H1 (cell line): ENCODE data around the gene CDRT15. TPM values are rescaled to one million over a fixed set of nuclear protein-coding genes. Genes with fewer than 3 reads are reported as not detected.
A peak's percentile ranks its signal among the peaks of the same experiment; 100 is the strongest.

Experiments used
- CTCF ChIA-PET: fragments of 300-600 bp; sonication (Branson Sonifier 250); formaldehyde crosslinking; loops from one replicate; lab custom pipeline; 2021; ENCODE audit not compliant: partially characterized antibody; lab: Charles Lee
- POLR2A ChIA-PET: fragments of 300-600 bp; sonication (Branson Sonifier 250); formaldehyde crosslinking; loops from one replicate; lab custom pipeline; 2021; ENCODE audit warnings: inconsistent platforms; ENCODE audit not compliant: partially characterized antibody; lab: Charles Lee
- DNase-seq, 2 experiments: peaks; one replicate each; pipeline versions ENCODE4 v3.0.0 to v3.0.0-alpha.2; 2010 to 2022; ENCODE audit warnings: low spot score in 2 of 2, low read depth in 1 of 2, mixed read lengths in 1 of 2
- FAIRE-seq: peaks from 2 replicates; lab custom pipeline; 2011; peaks lifted over from hg19 to GRCh38; lab: Jason Lieb, UNC
- H2AFZ ChIP-seq: 2 replicates; pipeline ENCODE4 v1.8.1; 2012; ENCODE audit warnings: low read length, inconsistent platforms
- H2AK5ac ChIP-seq: 2 replicates; pipeline ENCODE4 v1.6.1; 2013; ENCODE audit warnings: low read depth, low read length
- H2BK120ac ChIP-seq: replicated peaks from 2 replicates; pipeline ENCODE3; 2013; ENCODE audit warnings: low read depth, low read length, inconsistent platforms
- H2BK12ac ChIP-seq: 2 replicates; pipeline ENCODE4 v1.6.1; 2013; ENCODE audit warnings: low read depth, low read length
- H2BK15ac ChIP-seq: 2 replicates; pipeline ENCODE4 v1.6.1; 2013; ENCODE audit warnings: low read length
- H2BK20ac ChIP-seq: 2 replicates; pipeline ENCODE4 v1.6.1; 2013; ENCODE audit warnings: low read length
- H2BK5ac ChIP-seq: 2 replicates; pipeline ENCODE4 v1.6.1; 2013; ENCODE audit warnings: low read depth, low read length
- H3K14ac ChIP-seq: 2 replicates; pipeline ENCODE4 v1.6.1; 2013; ENCODE audit warnings: inconsistent platforms; ENCODE audit not compliant: insufficient read length
- H3K18ac ChIP-seq: 2 replicates; pipeline ENCODE4 v1.6.1; 2013; ENCODE audit warnings: low read length; ENCODE audit errors: extremely low read depth
- H3K23ac ChIP-seq: 2 replicates; pipeline ENCODE4 v1.6.1; 2013; ENCODE audit warnings: inconsistent platforms; ENCODE audit not compliant: insufficient read length
- H3K23me2 ChIP-seq: 2 replicates; pipeline ENCODE4 v1.6.1; 2013; ENCODE audit warnings: low read depth, low read length
- H3K27ac ChIP-seq: 2 replicates; pipeline ENCODE4 v1.6.1; 2011; ENCODE audit warnings: low read depth, low read length, inconsistent platforms
- H3K27me3 ChIP-seq, 4 experiments: replicated peaks in 1 of 4; 1 replicate in 1 of 4; 2 replicates in 3 of 4; pipeline versions ENCODE4 v1.6.1 to v1.8.1; 2011 to 2013; ENCODE audit warnings: low read length in 3 of 4, mild to moderate bottlenecking in 3 of 4, inconsistent platforms in 2 of 4, mixed read lengths in 2 of 4, moderate library complexity in 1 of 4; ENCODE audit not compliant: control insufficient read depth in 3 of 4, insufficient read depth in 3 of 4; ENCODE audit errors: extremely low read depth in 1 of 4
- H3K36me3 ChIP-seq, 4 experiments: 2 replicates each; pipeline versions ENCODE4 v1.6.1 to v1.8.1; 2011 to 2013; ENCODE audit warnings: mild to moderate bottlenecking in 4 of 4, low read length in 3 of 4, moderate library complexity in 2 of 4, control low read depth in 1 of 4, inconsistent platforms in 1 of 4; ENCODE audit not compliant: insufficient read depth in 4 of 4, control insufficient read depth in 2 of 4
- H3K4ac ChIP-seq: replicated peaks from 2 replicates; pipeline ENCODE3; 2013; ENCODE audit warnings: low read length, low read depth, mixed read lengths, inconsistent platforms; ENCODE audit not compliant: insufficient read length
- H3K4me1 ChIP-seq, 4 experiments: replicated peaks in 1 of 4; 1 replicate in 1 of 4; 2 replicates in 3 of 4; pipeline versions ENCODE4 v1.6.1 to v1.8.1; 2011 to 2013; ENCODE audit warnings: low read length in 3 of 4, inconsistent platforms in 2 of 4, mixed read lengths in 1 of 4; ENCODE audit not compliant: insufficient read depth in 4 of 4, control insufficient read depth in 3 of 4
- H3K4me2 ChIP-seq, 2 experiments: 2 replicates each; pipeline versions ENCODE4 v1.6.1 to v1.8.1; 2011 to 2013; ENCODE audit warnings: low read depth in 2 of 2, low read length in 2 of 2, control low read depth in 1 of 2, inconsistent platforms in 1 of 2, mild to moderate bottlenecking in 1 of 2; ENCODE audit not compliant: insufficient read depth in 1 of 2
- H3K4me3 ChIP-seq, 4 experiments: fragments of 200-600, 300-600 bp in 1 of 4; sonication (generic), shearing (Covaris generic), sonication (Bioruptor Twin) in 1 of 4; 2 replicates each; pipeline versions ENCODE4 v1.5.1 to v1.8.1; 2011 to 2016; ENCODE audit warnings: low read length in 4 of 4, low read depth in 3 of 4, control low read depth in 2 of 4, inconsistent platforms in 2 of 4, mild to moderate bottlenecking in 2 of 4, mixed read lengths in 1 of 4, moderate library complexity in 1 of 4; ENCODE audit not compliant: insufficient read depth in 2 of 4; ENCODE audit errors: extremely low read depth in 1 of 4
- H3K56ac ChIP-seq: replicated peaks from 2 replicates; pipeline ENCODE3; 2013; ENCODE audit warnings: low read depth, mild to moderate bottlenecking, mixed read lengths, low read length, inconsistent platforms; ENCODE audit not compliant: insufficient read length
- H3K79me1 ChIP-seq: 2 replicates; pipeline ENCODE4 v1.6.1; 2013; ENCODE audit warnings: low read depth, low read length, control low read depth
- H3K79me2 ChIP-seq, 2 experiments: 2 replicates each; pipeline versions ENCODE4 v1.6.1 to v1.8.1; 2012 to 2013; ENCODE audit warnings: low read length in 2 of 2, mild to moderate bottlenecking in 2 of 2, inconsistent platforms in 1 of 2; ENCODE audit not compliant: insufficient read depth in 2 of 2, control insufficient read depth in 1 of 2
- H3K9ac ChIP-seq, 4 experiments: replicated peaks in 1 of 4; 1 replicate in 1 of 4; 2 replicates in 3 of 4; pipeline versions ENCODE4 v1.6.1 to v1.8.1; 2011 to 2013; ENCODE audit warnings: low read depth in 3 of 4, low read length in 3 of 4, control low read depth in 2 of 4, mild to moderate bottlenecking in 2 of 4, moderate library complexity in 2 of 4, inconsistent platforms in 1 of 4; ENCODE audit errors: extremely low read depth in 1 of 4
- H3K9me3 ChIP-seq, 2 experiments: 2 replicates each; pipeline versions ENCODE4 v1.6.1 to v1.8.1; 2012 to 2013; ENCODE audit warnings: mild to moderate bottlenecking in 2 of 2, moderate library complexity in 2 of 2, control low read depth in 1 of 2, inconsistent platforms in 1 of 2, low read depth in 1 of 2, low read length in 1 of 2, mixed read lengths in 1 of 2; ENCODE audit not compliant: insufficient read depth in 2 of 2
- H4K20me1 ChIP-seq, 2 experiments: replicated peaks in 1 of 2; 2 replicates each; pipeline versions ENCODE3 to v1.8.1; 2011 to 2013; ENCODE audit warnings: inconsistent platforms in 2 of 2, low read length in 2 of 2, mild to moderate bottlenecking in 1 of 2; ENCODE audit not compliant: insufficient read depth in 2 of 2, control insufficient read depth in 1 of 2
- H4K5ac ChIP-seq: 2 replicates; pipeline ENCODE4 v1.6.1; 2013; ENCODE audit warnings: low read length, low read depth, mixed read lengths, inconsistent platforms; ENCODE audit not compliant: insufficient read length
- H4K8ac ChIP-seq: 2 replicates; pipeline ENCODE4 v1.8.0; 2013; ENCODE audit warnings: mild to moderate bottlenecking, moderate library complexity, low read length, inconsistent platforms; ENCODE audit not compliant: insufficient read depth; ENCODE audit errors: extremely low read depth
- H4K91ac ChIP-seq: replicated peaks from 2 replicates; pipeline ENCODE3; 2013; ENCODE audit warnings: low read length, mixed read lengths, inconsistent platforms; ENCODE audit not compliant: insufficient read length
- ASH2L ChIP-seq: fragments of 200-600, 300-600 bp; sonication (generic); IDR thresholded peaks from one replicate; pipeline ENCODE4 v1.7.1; 2017; ENCODE audit warnings: low read length
- CTCF ChIP-seq, 3 experiments: IDR thresholded peaks; 1 replicate in 2 of 3; 2 replicates in 1 of 3; pipeline versions ENCODE4 v1.5.1 to v1.6.1; 2011; ENCODE audit warnings: low read length in 3 of 3, mild to moderate bottlenecking in 3 of 3, inconsistent platforms in 2 of 3, low read depth in 1 of 3, moderate library complexity in 1 of 3; ENCODE audit not compliant: insufficient read depth in 1 of 3; ENCODE audit errors: control extremely low read depth in 1 of 3
- KDM4A ChIP-seq: IDR thresholded peaks from one replicate; pipeline ENCODE4 v1.7.1; 2012; ENCODE audit warnings: low read depth, mild to moderate bottlenecking, moderate library complexity, low read length, inconsistent platforms; ENCODE audit not compliant: severe bottlenecking
- PHF8 ChIP-seq: fragments of 200-600 bp; sonication (generic); conservative IDR thresholded peaks from 2 replicates; pipeline ENCODE4 v1.7.1; 2012; ENCODE audit warnings: low read depth, mild to moderate bottlenecking, inconsistent platforms, low read length, moderate library complexity
- POLR2AphosphoS5 ChIP-seq: IDR thresholded peaks from 2 replicates; pipeline ENCODE4 v1.6.1; 2011; ENCODE audit warnings: low read depth, low read length
- RAD21 ChIP-seq, 2 experiments: IDR thresholded peaks in 1 of 2; conservative IDR thresholded peaks in 1 of 2; 2 replicates each; pipeline ENCODE4 v1.6.1; 2011; ENCODE audit warnings: low read depth in 2 of 2, low read length in 2 of 2, improper control_type of control experiment in 1 of 2, inconsistent platforms in 1 of 2, mild to moderate bottlenecking in 1 of 2, moderate library complexity in 1 of 2
- SP4 ChIP-seq: IDR thresholded peaks from 2 replicates; pipeline ENCODE4 v1.6.1; 2012; ENCODE audit warnings: low read length, inconsistent platforms
- TAF7 ChIP-seq: optimal IDR thresholded peaks from 2 replicates; pipeline ENCODE3; 2011; ENCODE audit warnings: low read depth, mild to moderate bottlenecking, inconsistent platforms, low read length, moderate library complexity, borderline replicate concordance
- WGBS, 2 experiments: shearing (Covaris generic) in 1 of 2; methylation state at CpG; one replicate each; pipeline versions ENCODE4 v1.1.6 to v1.1.7; 2013 to 2015; ENCODE audit warnings: low lambda C conversion rate in 2 of 2, mixed read lengths in 2 of 2, inconsistent platforms in 1 of 2, low coverage in 1 of 2, missing lambda C conversion rate in 1 of 2; ENCODE audit not compliant: insufficient replicate concordance in 2 of 2, insufficient coverage in 1 of 2, insufficient read length in 1 of 2; ENCODE audit errors: extremely low coverage in 1 of 2, missing lambda C conversion rate in 1 of 2; 5-methylcytosine and 5-hydroxymethylcytosine counted together
- polyA plus RNA-seq, 7 experiments: library from polyadenylated mRNA; depleted of rRNA in 3 of 7; stranded (reverse) in 5 of 7; unstranded in 2 of 7; fragments of >200 nt in 5 of 7; fragments of 200-250 nt in 2 of 7; gene quantifications; 1 replicate in 5 of 7; 2 replicates in 1 of 7; 4 replicates in 1 of 7; pipeline versions ENCODE4 v1.2.1 to v1.2.3, GENCODE V29; 2011 to 2013; ENCODE audit warnings: missing spikeins in 2 of 7, mixed read lengths in 2 of 7
- total RNA-seq: library from RNA; stranded (reverse); fragmentation: NEBNext Ultra II Directional; extraction: Animal tissue kit (Norgen Biotek cat#: 25700); gene quantifications from 2 replicates; pipeline ENCODE4 v1.2.1, GENCODE V29; 2021

CDRT15 gene
- total and polyA plus RNA-seq, 2 of the 8 experiments (the other 6 are each of a cell fraction or from before 2014, with no cell fraction given) = not detected

- H3K56ac ChIP-seq = no peak overlapping the region
- no peak overlapping the region for H3K18ac ChIP-seq
- H3K23ac ChIP-seq = no peak overlapping the region
- no peak for TF ChIP-seq ASH2L
- no peak for TF ChIP-seq KDM4A
- TF ChIP-seq RAD21 (IDR thresholded peaks at IDR 0.05 in 1 of 2, conservative IDR thresholded peaks at IDR 0.05 in 1 of 2; ENCODE audit: low read depth in 2 of 2, low read length in 2 of 2) = peak; percentile 42 to 52; a peak in 3 of 4 replicates
- no peak for TF ChIP-seq POLR2AphosphoS5
- peak; percentile 38 to 46 (median 46); a peak in 3 of 4 replicates for TF ChIP-seq CTCF (IDR thresholded peaks at IDR 0.05; ENCODE audit: control extremely low read depth in 1 of 3, insufficient read depth in 1 of 3, low read depth in 1 of 3, low read length in 3 of 3)
- no peak for TF ChIP-seq TAF7
- TF ChIP-seq SP4 = no peak
- no peak for TF ChIP-seq PHF8
- no peak overlapping the region for H4K8ac ChIP-seq
- H3K27ac ChIP-seq = no peak overlapping the region
- no peak overlapping the region for H4K91ac ChIP-seq
- H3K79me2 ChIP-seq = no peaks in the 10 kb centered on the region
- H4K5ac ChIP-seq = no peak overlapping the region
- H2AFZ ChIP-seq = no peak overlapping the region
- H3K14ac ChIP-seq = no peak overlapping the region
- POLR2A ChIA-PET = interaction anchor here (1.1 kb wide), 1 partner anchor 8 kb away, joined by 3 read pairs; no protein-coding TSS in a partner anchor
- no peaks in the 10 kb centered on the region for H3K27me3 ChIP-seq
- 91% methylated on average over 17 of the region's 17 CpGs; no CpG with 5 or more reads in 1 of the 2 experiments for WGBS, 2 experiments
- no peak overlapping the region for H3K4ac ChIP-seq
- H3K36me3 ChIP-seq = peaks cover 0 to 14% (median 0%) of the 10 kb centered on the region in 4 experiments; a peak in 1 of 8 replicates
- H2BK120ac ChIP-seq = no peak overlapping the region
- no peak overlapping the region for H2BK15ac ChIP-seq
- H3K23me2 ChIP-seq = no peaks in the 10 kb centered on the region; the same call in 1 of the 2 replicates
- no peaks in the 10 kb centered on the region for H3K4me1 ChIP-seq
- H3K9ac ChIP-seq = no peak overlapping the region
- FAIRE-seq (no peak), DNase-seq (peak in 1 of 2 experiments; percentile 67)
- H4K20me1 ChIP-seq = no peaks in the 10 kb centered on the region
- no peak overlapping the region for H2BK20ac ChIP-seq
- H3K4me3 ChIP-seq = no peak overlapping the region
- no peak overlapping the region for H2BK12ac ChIP-seq
- H3K9me3 ChIP-seq = peaks cover 11 to 14% of the 10 kb centered on the region in 2 experiments; a peak in 3 of 4 replicates
- CTCF ChIA-PET = interaction anchor here (1.0 to 1.5 kb wide), 4 partner anchors 13 to 90 kb away, joined by 3 to 8 read pairs (median 3); partner anchors contain the start of gene HS3ST3B1
- no peak overlapping the region for H2BK5ac ChIP-seq
- no peaks in the 10 kb centered on the region for H3K79me1 ChIP-seq
- H2AK5ac ChIP-seq = no peak overlapping the region
- no peak overlapping the region for H3K4me2 ChIP-seq
These were observed 24.9 kb downstream of the CDRT15 start for GRCh38 chr17:14211801-14212200.
